NCI-H2227 treated with DMSO at 0.1 percent for 48 hours (cell line): Measurements from ENCODE around the gene ABRAXAS1.

Experiments
- DNase-seq: peaks from one replicate; lab custom pipeline; 2025; lab: John Stamatoyannopoulos, UW

Gene ABRAXAS1

DNA sequence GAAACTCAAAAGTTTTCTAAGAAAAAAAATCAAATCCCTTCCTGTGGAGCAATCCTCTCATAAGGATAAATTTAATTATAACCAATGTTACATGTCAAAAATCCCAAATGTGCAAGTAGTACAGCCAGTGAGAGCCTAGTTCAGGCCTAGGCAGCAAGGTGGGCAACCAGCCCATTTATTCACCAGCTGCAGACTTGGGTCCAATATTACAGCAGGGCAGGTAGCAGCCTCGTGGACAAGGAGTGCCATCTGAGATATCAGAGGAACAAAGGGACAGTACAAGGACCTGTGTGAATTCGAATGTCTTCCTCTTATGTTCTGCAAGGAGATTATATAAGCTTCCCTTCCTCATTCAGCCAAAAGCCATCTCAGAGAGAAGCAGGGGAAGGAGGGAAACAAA lies 35.9 kb downstream of the ABRAXAS1 start:
- DNase-seq: no peak

DNA sequence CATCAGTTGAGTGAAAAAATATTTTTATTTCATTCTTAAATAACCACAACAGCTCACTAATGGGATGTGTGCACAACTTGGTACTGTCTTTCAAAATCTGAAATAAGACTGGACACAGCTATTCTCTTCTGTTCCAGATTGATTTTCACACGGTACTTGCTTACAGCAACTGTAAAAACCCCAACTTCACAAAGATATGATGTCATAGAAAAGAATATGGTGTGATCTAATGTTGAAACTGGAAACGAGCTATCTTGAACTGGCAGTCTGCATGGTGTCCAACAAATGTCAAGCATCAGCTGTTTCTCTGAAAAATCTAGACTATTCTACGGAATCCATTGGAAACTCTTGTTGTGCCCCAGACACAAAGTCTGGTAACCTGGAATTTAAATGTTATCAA lies 44.0 kb downstream of the ABRAXAS1 start:
- DNase-seq: no peak

GRCh38 chr4:83440148-83440814 lies 44.6 kb downstream of the ABRAXAS1 start:
- DNase-seq: no peak

GRCh38 chr4:83438719-83439118 lies 46.2 kb downstream of the ABRAXAS1 start:
- DNase-seq: no peak

GRCh38 chr4:83436680-83437079 lies 48.2 kb downstream of the ABRAXAS1 start:
- no peak for DNase-seq

DNA sequence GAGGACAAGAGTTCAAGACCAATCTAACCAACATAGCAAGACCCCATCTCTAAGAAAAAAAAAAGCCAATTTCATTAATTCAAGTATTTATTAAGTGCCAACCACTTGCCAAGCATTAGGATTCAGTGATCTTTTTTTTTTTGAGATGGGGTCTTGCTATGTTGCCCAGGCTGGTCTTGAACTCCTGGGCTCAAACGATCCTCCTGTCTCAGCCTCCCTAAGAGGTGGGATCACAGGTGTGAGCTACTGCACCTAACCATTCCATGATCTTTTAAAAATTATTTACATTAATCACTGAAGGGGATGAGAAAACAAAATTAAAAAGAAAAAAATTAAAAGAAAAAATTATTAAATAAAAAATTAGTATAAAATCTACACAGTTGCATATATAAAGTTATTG lies 53.7 kb downstream of the ABRAXAS1 start:
- DNase-seq: no peak

DNA sequence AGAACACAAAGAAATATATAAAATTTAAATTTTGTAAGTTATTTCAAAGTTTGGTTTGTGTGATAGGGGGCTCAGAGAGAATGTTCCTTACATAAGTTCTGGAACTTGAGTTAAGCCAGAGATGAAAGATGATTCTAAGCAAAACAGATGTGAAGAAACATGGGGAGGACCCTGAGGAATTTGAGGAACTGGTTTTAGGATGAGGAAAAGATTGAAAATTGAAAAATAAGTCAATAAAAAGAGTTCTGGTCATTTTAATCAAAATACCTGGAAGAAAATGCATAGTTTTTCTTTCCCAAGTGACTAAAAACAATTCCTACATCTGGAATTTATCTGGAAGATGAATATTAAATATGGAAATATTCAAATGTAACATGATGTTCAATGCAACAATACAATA lies 66.7 kb downstream of the ABRAXAS1 start:
- no peak for DNase-seq

GRCh38 chr4:83417566-83417965 lies 67.3 kb downstream of the ABRAXAS1 start:
- DNase-seq: no peak

DNA sequence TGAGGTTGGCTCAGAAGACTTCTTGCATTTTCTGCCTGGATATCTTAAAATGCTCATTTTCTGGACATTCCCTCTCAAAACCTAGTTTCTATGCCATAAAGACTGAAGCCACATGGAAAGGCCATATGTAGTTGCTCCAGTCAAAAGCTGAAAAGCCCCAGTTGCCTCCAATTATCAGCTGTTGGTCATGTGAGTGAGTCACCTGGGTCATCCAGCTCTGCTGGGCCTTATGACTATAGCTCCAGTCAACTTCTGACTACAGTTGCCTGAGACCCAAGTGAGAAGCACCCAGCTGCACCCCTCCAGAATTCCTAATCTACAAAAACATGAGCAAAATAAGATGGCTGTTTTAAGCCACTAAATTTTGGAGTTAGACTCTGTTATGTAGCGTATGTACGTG lies 71.2 kb downstream of the ABRAXAS1 start:
- DNase-seq: no peak
